HL-60/S4 (cell line): ENCODE measurements around the gene ACYP2.

Experiments
- in situ Hi-C: fragments of 300-500 bp; cut with MboI; formaldehyde crosslinking; loops from 2 replicates; pipeline ENCODE4 v1.14.3; 2022; ENCODE audit warnings: low sequenced_read_pairs

The ACYP2 gene

GRCh38 chr2:54143780-54144179, 28.4 kb downstream of the ACYP2 start:
- in situ Hi-C loops: no loop called here

GRCh38 chr2:54148391-54148790, 33.0 kb downstream of the ACYP2 start:
- in situ Hi-C loops: no loop called here

GRCh38 chr2:54149638-54150441, 34.4 kb downstream of the ACYP2 start:
- in situ Hi-C loops: no loop called here

GRCh38 chr2:54158311-54158710, 42.9 kb downstream of the ACYP2 start:
- in situ Hi-C loops: no loop called here

GRCh38 chr2:54161660-54162424, 46.4 kb downstream of the ACYP2 start:
- in situ Hi-C loops: no loop called here

GRCh38 chr2:54164106-54164505, 48.7 kb downstream of the ACYP2 start:
- in situ Hi-C loops: no loop called here

- in situ Hi-C loops: no loop called here
Measured at GRCh38 chr2:54166121-54166773, 50.8 kb downstream of the ACYP2 start.

GRCh38 chr2:54176577-54176976, 61.2 kb downstream of the ACYP2 start:
- in situ Hi-C loops: no loop called here

GRCh38 chr2:54183281-54183680, 67.9 kb downstream of the ACYP2 start:
- in situ Hi-C loops: no loop called here

GRCh38 chr2:54183972-54184371, 68.6 kb downstream of the ACYP2 start:
- in situ Hi-C loops: no loop called here

GRCh38 chr2:54185105-54185504, 69.7 kb downstream of the ACYP2 start:
- in situ Hi-C loops: no loop called here

GRCh38 chr2:54187331-54187730, 71.9 kb downstream of the ACYP2 start:
- in situ Hi-C loops: no loop called here

- in situ Hi-C loops: no loop called here
Measured at GRCh38 chr2:54189539-54189938, 74.1 kb downstream of the ACYP2 start.

- in situ Hi-C loops: no loop called here
Measured at GRCh38 chr2:54191361-54192135, 76.1 kb downstream of the ACYP2 start.

GRCh38 chr2:54194761-54195750, 79.6 kb downstream of the ACYP2 start:
- in situ Hi-C loops: no loop called here

GRCh38 chr2:54196646-54197045, 81.2 kb downstream of the ACYP2 start:
- in situ Hi-C loops: no loop called here

GRCh38 chr2:54204476-54204875, 89.1 kb downstream of the ACYP2 start:
- in situ Hi-C loops: no loop called here

- in situ Hi-C loops: no loop called here
Measured at GRCh38 chr2:54206596-54206995, 91.2 kb downstream of the ACYP2 start.

GRCh38 chr2:54207666-54208195, 92.3 kb downstream of the ACYP2 start:
- in situ Hi-C loops: no loop called here
